Measurements from ENCODE around the gene OOSP4A.

- TF ChIP-seq, protein P1, sequence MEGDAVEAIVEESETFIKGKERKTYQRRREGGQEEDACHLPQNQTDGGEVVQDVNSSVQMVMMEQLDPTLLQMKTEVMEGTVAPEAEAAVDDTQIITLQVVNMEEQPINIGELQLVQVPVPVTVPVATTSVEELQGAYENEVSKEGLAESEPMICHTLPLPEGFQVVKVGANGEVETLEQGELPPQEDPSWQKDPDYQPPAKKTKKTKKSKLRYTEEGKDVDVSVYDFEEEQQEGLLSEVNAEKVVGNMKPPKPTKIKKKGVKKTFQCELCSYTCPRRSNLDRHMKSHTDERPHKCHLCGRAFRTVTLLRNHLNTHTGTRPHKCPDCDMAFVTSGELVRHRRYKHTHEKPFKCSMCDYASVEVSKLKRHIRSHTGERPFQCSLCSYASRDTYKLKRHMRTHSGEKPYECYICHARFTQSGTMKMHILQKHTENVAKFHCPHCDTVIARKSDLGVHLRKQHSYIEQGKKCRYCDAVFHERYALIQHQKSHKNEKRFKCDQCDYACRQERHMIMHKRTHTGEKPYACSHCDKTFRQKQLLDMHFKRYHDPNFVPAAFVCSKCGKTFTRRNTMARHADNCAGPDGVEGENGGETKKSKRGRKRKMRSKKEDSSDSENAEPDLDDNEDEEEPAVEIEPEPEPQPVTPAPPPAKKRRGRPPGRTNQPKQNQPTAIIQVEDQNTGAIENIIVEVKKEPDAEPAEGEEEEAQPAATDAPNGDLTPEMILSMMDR (IDR thresholded peaks at IDR 0.05; ENCODE audit: low read depth, low read length), result no peak
- TF ChIP-seq EZH2phosphoT487 (IDR thresholded peaks at IDR 0.05; ENCODE audit: low read depth), result no peak
Measured at GRCh38 chr11:59963733-59964132, at the start of gene OOSP4A.
